ENCODE data around the gene RBP3. TPM values are rescaled to one million over a fixed set of nuclear protein-coding genes. Genes with fewer than 3 reads are reported as not detected.

Gene RBP3
- total and polyA plus RNA-seq, 2 donors (not counting 1 experiment from before 2014, with no cell fraction given) = not detected

DNA sequence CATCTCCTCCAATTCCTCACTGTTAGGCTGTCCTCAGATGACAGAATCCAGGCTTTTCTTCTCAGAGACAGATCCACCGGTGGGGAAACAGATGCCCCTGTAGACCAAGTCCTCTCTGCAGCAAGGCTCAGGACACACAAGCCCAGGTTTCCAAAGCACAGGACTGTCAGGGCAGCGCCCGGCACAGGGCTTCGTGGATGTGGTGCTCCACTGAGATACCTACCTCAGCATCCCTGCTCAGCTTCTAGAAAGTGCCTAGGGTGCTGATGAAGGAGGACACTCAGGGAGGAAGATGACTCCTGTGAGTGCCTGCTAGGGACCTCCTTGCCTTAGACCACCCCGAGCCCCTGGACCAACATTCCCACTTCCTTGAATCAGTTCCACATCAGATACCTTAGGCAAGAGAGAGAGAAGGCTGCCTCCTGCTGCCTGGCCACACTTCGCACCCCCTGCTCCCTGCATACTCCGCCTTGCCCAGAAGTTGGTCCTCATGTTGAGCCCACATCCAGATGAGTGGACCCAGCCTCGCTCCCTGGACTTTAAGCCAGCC lies 8.9 kb upstream of the RBP3 start:
- DNase-seq (ENCODE audit: low read depth in 2 of 2) = no peak
- Histone ChIP-seq H3K4me2 (ENCODE audit: extremely low read depth, insufficient read depth, low read length) (no peak overlapping the region), H2AFZ (ENCODE audit: low read length) (no peak overlapping the region), H3K36me3 (ENCODE audit: control insufficient read depth, insufficient read depth, low read length) (no peaks in the 10 kb centered on the region), H3K27ac (ENCODE audit: insufficient read depth, low read length) (no peak overlapping the region), H3K4me3 (replicated peaks in 1 of 4; ENCODE audit: control extremely low read depth in 1 of 4, insufficient read depth in 1 of 4, low read depth in 3 of 4, low read length in 4 of 4) (no peak overlapping the region), H3K79me2 (ENCODE audit: control insufficient read depth, insufficient read depth, low read length) (no peaks in the 10 kb centered on the region), H4K20me1 (ENCODE audit: control insufficient read depth, extremely low read depth, insufficient read depth, low read length) (no peaks in the 10 kb centered on the region), H3K4me1 (ENCODE audit: control insufficient read depth, extremely low read depth, insufficient read depth, low read length) (no peaks in the 10 kb centered on the region), H3K9ac (ENCODE audit: insufficient read depth, low read length) (no peak overlapping the region), H3K27me3 (ENCODE audit: control insufficient read depth, insufficient read depth, low read length) (no peaks in the 10 kb centered on the region), H3K9me3 (ENCODE audit: control insufficient read depth, insufficient read depth, low read depth, low read length) (no peaks in the 10 kb centered on the region)
- TF ChIP-seq, protein P1, sequence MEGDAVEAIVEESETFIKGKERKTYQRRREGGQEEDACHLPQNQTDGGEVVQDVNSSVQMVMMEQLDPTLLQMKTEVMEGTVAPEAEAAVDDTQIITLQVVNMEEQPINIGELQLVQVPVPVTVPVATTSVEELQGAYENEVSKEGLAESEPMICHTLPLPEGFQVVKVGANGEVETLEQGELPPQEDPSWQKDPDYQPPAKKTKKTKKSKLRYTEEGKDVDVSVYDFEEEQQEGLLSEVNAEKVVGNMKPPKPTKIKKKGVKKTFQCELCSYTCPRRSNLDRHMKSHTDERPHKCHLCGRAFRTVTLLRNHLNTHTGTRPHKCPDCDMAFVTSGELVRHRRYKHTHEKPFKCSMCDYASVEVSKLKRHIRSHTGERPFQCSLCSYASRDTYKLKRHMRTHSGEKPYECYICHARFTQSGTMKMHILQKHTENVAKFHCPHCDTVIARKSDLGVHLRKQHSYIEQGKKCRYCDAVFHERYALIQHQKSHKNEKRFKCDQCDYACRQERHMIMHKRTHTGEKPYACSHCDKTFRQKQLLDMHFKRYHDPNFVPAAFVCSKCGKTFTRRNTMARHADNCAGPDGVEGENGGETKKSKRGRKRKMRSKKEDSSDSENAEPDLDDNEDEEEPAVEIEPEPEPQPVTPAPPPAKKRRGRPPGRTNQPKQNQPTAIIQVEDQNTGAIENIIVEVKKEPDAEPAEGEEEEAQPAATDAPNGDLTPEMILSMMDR (conservative IDR thresholded peaks at IDR 0.05 in 1 of 2, IDR thresholded peaks at IDR 0.05 in 1 of 2; ENCODE audit: low read depth in 1 of 2, low read length in 2 of 2) = no peak
- no peak for TF ChIP-seq EZH2 (IDR thresholded peaks at IDR 0.05; ENCODE audit: low read length, missing control alignments)

DNA sequence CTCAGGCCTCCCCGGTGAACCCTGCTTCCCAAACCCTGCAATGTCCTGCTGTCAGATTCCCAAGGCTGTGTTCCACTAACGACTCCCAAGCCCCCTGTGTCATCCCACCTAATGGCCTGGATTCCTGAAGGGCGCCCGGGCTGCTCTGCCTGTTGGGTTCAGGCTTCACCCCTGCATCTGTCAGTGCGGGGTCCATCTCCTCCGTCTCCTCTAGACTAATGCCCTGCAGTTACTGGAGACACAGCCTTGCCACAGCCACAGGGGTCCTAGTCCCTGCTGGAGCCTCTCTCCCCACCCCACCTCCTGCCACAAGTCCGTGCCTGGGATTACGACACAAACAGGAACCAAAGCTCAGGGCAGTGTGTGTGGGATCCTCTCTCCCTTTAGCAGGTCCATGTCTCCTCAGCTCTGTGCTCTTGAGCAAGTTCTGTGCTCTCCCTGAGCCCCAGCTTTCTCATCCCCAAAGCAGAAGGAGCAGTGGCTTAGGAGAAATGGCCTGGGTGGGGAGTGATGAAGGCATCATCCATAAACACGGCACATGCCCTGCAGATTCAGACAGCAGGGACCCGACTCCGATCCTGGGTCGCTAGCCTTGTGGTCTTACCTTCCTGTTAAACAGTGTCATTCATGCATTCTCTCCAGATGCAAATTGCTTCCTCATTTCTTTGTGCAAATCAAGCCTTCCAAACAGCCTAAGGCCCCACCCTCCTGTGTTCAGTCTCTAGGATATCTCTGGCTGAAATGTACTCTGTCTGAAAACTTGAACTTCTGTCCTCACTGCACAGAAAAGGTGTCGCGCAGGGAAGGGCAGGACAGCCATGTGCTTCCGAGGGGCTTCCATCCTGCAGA lies 8.2 kb upstream of the RBP3 start:
- Histone ChIP-seq H3K36me3 (ENCODE audit: control insufficient read depth, insufficient read depth, low read length) (no peaks in the 10 kb centered on the region), H4K20me1 (ENCODE audit: control insufficient read depth, extremely low read depth, insufficient read depth, low read length) (no peaks in the 10 kb centered on the region), H3K9ac (ENCODE audit: insufficient read depth, low read length) (no peak overlapping the region), H3K79me2 (ENCODE audit: control insufficient read depth, insufficient read depth, low read length) (no peaks in the 10 kb centered on the region), H3K27ac (ENCODE audit: insufficient read depth, low read length) (no peak overlapping the region), H3K4me2 (ENCODE audit: extremely low read depth, insufficient read depth, low read length) (no peak overlapping the region), H3K9me3 (ENCODE audit: control insufficient read depth, insufficient read depth, low read depth, low read length) (no peaks in the 10 kb centered on the region), H3K4me3 (replicated peaks in 1 of 4; ENCODE audit: control extremely low read depth in 1 of 4, insufficient read depth in 1 of 4, low read depth in 3 of 4, low read length in 4 of 4) (no peak overlapping the region), H2AFZ (ENCODE audit: low read length) (no peak overlapping the region), H3K27me3 (ENCODE audit: control insufficient read depth, insufficient read depth, low read length) (no peaks in the 10 kb centered on the region), H3K4me1 (ENCODE audit: control insufficient read depth, extremely low read depth, insufficient read depth, low read length) (no peaks in the 10 kb centered on the region)
- no peak for DNase-seq (ENCODE audit: low read depth in 2 of 2)
- TF ChIP-seq, protein P1 (conservative IDR thresholded peaks at IDR 0.05 in 1 of 2, IDR thresholded peaks at IDR 0.05 in 1 of 2; ENCODE audit: low read depth in 1 of 2, low read length in 2 of 2) = no peak
- TF ChIP-seq EZH2 (IDR thresholded peaks at IDR 0.05; ENCODE audit: low read length, missing control alignments) = no peak

DNA sequence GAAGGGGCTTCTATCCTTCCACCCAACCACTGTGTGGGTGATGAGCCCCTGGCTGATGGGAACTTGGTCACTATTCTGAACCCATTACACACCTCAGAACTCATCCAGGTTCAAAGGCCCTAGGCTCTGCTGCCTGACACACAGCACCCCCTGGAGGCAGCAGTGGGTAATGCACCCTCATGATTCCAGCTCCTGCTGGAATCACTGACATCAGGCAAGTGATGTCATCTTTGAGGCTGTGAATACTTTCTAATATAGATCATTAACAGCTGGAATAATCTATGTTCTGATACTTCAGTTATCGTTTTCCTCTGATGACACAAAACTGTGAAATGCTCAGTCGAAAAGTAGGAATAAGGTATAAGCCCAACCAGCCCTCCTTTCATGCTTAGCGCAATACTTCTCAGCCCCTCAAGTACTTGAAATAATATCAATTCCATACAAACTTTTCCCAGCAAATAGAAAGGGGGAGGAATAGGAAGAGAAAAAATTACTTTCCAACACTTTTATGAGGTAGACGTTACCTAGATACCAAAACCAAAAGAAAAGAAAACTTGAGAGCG lies 7.5 kb upstream of the RBP3 start:
- no peak overlapping the region for H3K27ac ChIP-seq (ENCODE audit: insufficient read depth, low read length)
- H3K9ac ChIP-seq (ENCODE audit: insufficient read depth, low read length) = no peak overlapping the region
- H3K9me3 ChIP-seq (ENCODE audit: control insufficient read depth, insufficient read depth, low read depth, low read length) = no peaks in the 10 kb centered on the region
- H3K4me1 ChIP-seq (ENCODE audit: control insufficient read depth, extremely low read depth, insufficient read depth, low read length) = no peaks in the 10 kb centered on the region
- H3K36me3 ChIP-seq (ENCODE audit: control insufficient read depth, insufficient read depth, low read length) = no peaks in the 10 kb centered on the region
- H3K4me2 ChIP-seq (ENCODE audit: extremely low read depth, insufficient read depth, low read length) = no peak overlapping the region
- no peak overlapping the region for H3K4me3 ChIP-seq (replicated peaks in 1 of 4; ENCODE audit: control extremely low read depth in 1 of 4, insufficient read depth in 1 of 4, low read depth in 3 of 4, low read length in 4 of 4)
- no peaks in the 10 kb centered on the region for H3K79me2 ChIP-seq (ENCODE audit: control insufficient read depth, insufficient read depth, low read length)
- H3K27me3 ChIP-seq (ENCODE audit: control insufficient read depth, insufficient read depth, low read length) = no peaks in the 10 kb centered on the region
- no peak for TF ChIP-seq EZH2 (IDR thresholded peaks at IDR 0.05; ENCODE audit: low read length, missing control alignments)
- TF ChIP-seq, protein P1 (conservative IDR thresholded peaks at IDR 0.05 in 1 of 2, IDR thresholded peaks at IDR 0.05 in 1 of 2; ENCODE audit: low read depth in 1 of 2, low read length in 2 of 2) = peak; percentile 92 to 96
- H4K20me1 ChIP-seq (ENCODE audit: control insufficient read depth, extremely low read depth, insufficient read depth, low read length) = no peaks in the 10 kb centered on the region
- DNase-seq (ENCODE audit: low read depth in 2 of 2) = peak; percentile 19 to 53
- no peak overlapping the region for H2AFZ ChIP-seq (ENCODE audit: low read length)

Measured in fibroblast of lung (primary cell).